ENCODE measurements around the gene KRT38.

KRT38 gene

GRCh38 chr17:41475421-41475820, 34.6 kb upstream of the KRT38 start:
- no peak for DNase-seq (ENCODE audit: extremely low read depth, low read depth)
- H3K4me3 ChIP-seq (replicated peaks; ENCODE audit: low read depth, low read length): no peak overlapping the region
- no peak for TF ChIP-seq CTCF (IDR thresholded peaks at IDR 0.05; ENCODE audit: low read depth, low read length, missing control alignments)

- H3K4me3 ChIP-seq (replicated peaks; ENCODE audit: low read depth, low read length): no peak overlapping the region
- TF ChIP-seq CTCF (IDR thresholded peaks at IDR 0.05; ENCODE audit: low read depth, low read length, missing control alignments): no peak
- DNase-seq (ENCODE audit: extremely low read depth, low read depth): no peak
Measured at GRCh38 chr17:41474863-41475262, 34.1 kb upstream of the KRT38 start.

- TF ChIP-seq CTCF (IDR thresholded peaks at IDR 0.05; ENCODE audit: low read depth, low read length, missing control alignments): no peak
- no peak for DNase-seq (ENCODE audit: extremely low read depth, low read depth)
- no peak overlapping the region for H3K4me3 ChIP-seq (replicated peaks; ENCODE audit: low read depth, low read length)
Measured at GRCh38 chr17:41468346-41468745, 27.6 kb upstream of the KRT38 start.

- TF ChIP-seq CTCF (IDR thresholded peaks at IDR 0.05; ENCODE audit: low read depth, low read length, missing control alignments): no peak
- no peak for DNase-seq (ENCODE audit: extremely low read depth, low read depth)
- no peak overlapping the region for H3K4me3 ChIP-seq (replicated peaks; ENCODE audit: low read depth, low read length)
Measured at GRCh38 chr17:41467561-41467960, 26.8 kb upstream of the KRT38 start.

GRCh38 chr17:41466988-41467387, 26.2 kb upstream of the KRT38 start, which contains the start of gene KRT32:
Gene KRT32 (minus strand): TSS chr17:41467386. CDS start chr17:41467325, 61 bp downstream.
- no peak within 1 kb of the TSS for H3K4me3 ChIP-seq (replicated peaks; ENCODE audit: low read depth, low read length)
- TF ChIP-seq CTCF (IDR thresholded peaks at IDR 0.05; ENCODE audit: low read depth, low read length, missing control alignments): no peak
- no peak for DNase-seq (ENCODE audit: extremely low read depth, low read depth)

- no peak for TF ChIP-seq CTCF (IDR thresholded peaks at IDR 0.05; ENCODE audit: low read depth, low read length, missing control alignments)
- no peak overlapping the region for H3K4me3 ChIP-seq (replicated peaks; ENCODE audit: low read depth, low read length)
- DNase-seq (ENCODE audit: extremely low read depth, low read depth): peak; percentile 58
Measured at GRCh38 chr17:41464682-41465081, 23.9 kb upstream of the KRT38 start.

GRCh38 chr17:41464173-41464572, 23.4 kb upstream of the KRT38 start:
- no peak overlapping the region for H3K4me3 ChIP-seq (replicated peaks; ENCODE audit: low read depth, low read length)
- no peak for TF ChIP-seq CTCF (IDR thresholded peaks at IDR 0.05; ENCODE audit: low read depth, low read length, missing control alignments)
- no peak for DNase-seq (ENCODE audit: extremely low read depth, low read depth)
